Karpas-422 (cell line): Measurements from ENCODE around the gene ZNF341. TPM values are rescaled to one million over a fixed set of nuclear protein-coding genes. Genes with fewer than 3 reads are reported as not detected.

Experiments
- DNase-seq: peaks from one replicate; pipeline ENCODE4 v3.0.0-alpha.2; 2015
- H2AFZ ChIP-seq: fragments of 200-600 bp; sonication (generic); 2 replicates; pipeline ENCODE4 v1.6.1; 2014; ENCODE audit warnings: antibody characterized with exemption, low read length, mixed read lengths
- H3K27ac ChIP-seq: fragments of 200-600 bp; sonication (generic); 2 replicates; pipeline ENCODE4 v1.5.1; 2014; ENCODE audit warnings: mild to moderate bottlenecking, low read length, moderate library complexity
- H3K27me3 ChIP-seq: fragments of 200-600 bp; sonication (generic); 2 replicates; pipeline ENCODE4 v1.6.1; 2014; ENCODE audit warnings: low read length, mixed read lengths
- H3K36me3 ChIP-seq: fragments of 200-600 bp; sonication (generic); 2 replicates; pipeline ENCODE4 v1.6.1; 2014; ENCODE audit warnings: low read length, mixed read lengths; ENCODE audit not compliant: insufficient read depth
- H3K4me1 ChIP-seq: fragments of 200-600 bp; sonication (generic); 2 replicates; pipeline ENCODE4 v1.6.1; 2014; ENCODE audit warnings: mild to moderate bottlenecking, low read length, mixed read lengths
- H3K4me2 ChIP-seq: fragments of 200-600 bp; sonication (generic); 2 replicates; pipeline ENCODE4 v1.6.1; 2014; ENCODE audit warnings: low read length, low read depth, mild to moderate bottlenecking; ENCODE audit not compliant: poor library complexity, severe bottlenecking
- H3K4me3 ChIP-seq: fragments of 200-600 bp; sonication (generic); 2 replicates; pipeline ENCODE4 v1.5.1; 2014; ENCODE audit warnings: mild to moderate bottlenecking, antibody characterized with exemption, low read length, mixed read lengths
- H3K79me2 ChIP-seq: fragments of 200-600 bp; sonication (generic); 2 replicates; pipeline ENCODE4 v1.6.1; 2014; ENCODE audit warnings: mild to moderate bottlenecking, low read length, mixed read lengths
- H3K9ac ChIP-seq: fragments of 200-600 bp; sonication (generic); 2 replicates; pipeline ENCODE4 v1.6.0; 2014; ENCODE audit warnings: low read length
- H3K9me2 ChIP-seq: fragments of 200-600 bp; sonication (generic), shearing (Covaris generic); replicated peaks from 2 replicates; pipeline ENCODE4 v1.6.0; 2014; ENCODE audit warnings: mild to moderate bottlenecking, low read length, moderate library complexity; ENCODE audit not compliant: insufficient read depth
- H3K9me3 ChIP-seq: fragments of 300-700, 200-600 bp; sonication (generic); 2 replicates; pipeline ENCODE4 v1.6.1; 2014; ENCODE audit warnings: low read length, mixed read lengths
- H4K20me1 ChIP-seq: fragments of 200-600 bp; sonication (generic); 2 replicates; pipeline ENCODE4 v1.6.1; 2014; ENCODE audit warnings: mild to moderate bottlenecking, antibody characterized with exemption, low read length, low read depth; ENCODE audit not compliant: insufficient read depth
- total RNA-seq: library from RNA; depleted of rRNA; stranded (reverse); fragments of >200 nt; shearing (Covaris generic); gene quantifications from 2 replicates; pipeline ENCODE4 v1.2.3, GENCODE V29; 2014; ENCODE audit warnings: low replicate concordance

Gene ZNF341
- total RNA-seq, 1 experiment from 2014 or later, result 3.0 TPM

- Histone ChIP-seq H3K9ac (no peak overlapping the region), H3K36me3 (no peaks in the 10 kb centered on the region), H3K9me2 (no peaks in the 10 kb centered on the region), H3K9me3 (no peaks in the 10 kb centered on the region), H3K4me3 (no peak overlapping the region), H3K27me3 (no peaks in the 10 kb centered on the region), H3K4me1 (peaks cover 36% of the 10 kb centered on the region), H2AFZ (no peak overlapping the region), H3K27ac (no peak overlapping the region), H3K4me2 (no peak overlapping the region), H3K79me2 (peaks cover 97% of the 10 kb centered on the region), H4K20me1 (peaks cover 33% of the 10 kb centered on the region; the same call in 1 of the 2 replicates)
- DNase-seq, result no peak
These were observed 93.8 kb downstream of the ZNF341 start for GRCh38 chr20:33825340-33826269.

GRCh38 chr20:33826270-33826897 lies 94.6 kb downstream of the ZNF341 start:
- H3K9ac ChIP-seq, result no peak overlapping the region
- DNase-seq, result no peak
- H3K9me3 ChIP-seq, result no peaks in the 10 kb centered on the region
- no peak overlapping the region for H3K4me2 ChIP-seq
- H3K4me1 ChIP-seq, result peaks cover 36% of the 10 kb centered on the region
- no peaks in the 10 kb centered on the region for H3K36me3 ChIP-seq
- no peaks in the 10 kb centered on the region for H3K27me3 ChIP-seq
- peaks cover 33% of the 10 kb centered on the region; the same call in 1 of the 2 replicates for H4K20me1 ChIP-seq
- no peaks in the 10 kb centered on the region for H3K9me2 ChIP-seq
- H3K27ac ChIP-seq, result no peak overlapping the region
- H2AFZ ChIP-seq, result no peak overlapping the region
- no peak overlapping the region for H3K4me3 ChIP-seq
- H3K79me2 ChIP-seq, result peaks cover 97% of the 10 kb centered on the region

- Histone ChIP-seq H3K9me2 (no peaks in the 10 kb centered on the region), H2AFZ (no peak overlapping the region), H4K20me1 (peaks cover 33% of the 10 kb centered on the region; the same call in 1 of the 2 replicates), H3K27ac (no peak overlapping the region), H3K27me3 (no peaks in the 10 kb centered on the region), H3K36me3 (0 out of 2 replicates have a peak, but pooled peaks cover under 1% of the 10 kb centered on the region), H3K9me3 (no peaks in the 10 kb centered on the region), H3K4me3 (no peak overlapping the region), H3K79me2 (peaks cover 99% of the 10 kb centered on the region), H3K4me2 (peak overlapping the region; percentile 2), H3K4me1 (peaks cover 36% of the 10 kb centered on the region), H3K9ac (no peak overlapping the region)
- no peak for DNase-seq
These were observed 95.3 kb downstream of the ZNF341 start for GRCh38 chr20:33827109-33827508.

GRCh38 chr20:33827634-33828325 lies 96.0 kb downstream of the ZNF341 start:
- Histone ChIP-seq H3K9me3 (no peaks in the 10 kb centered on the region), H3K4me1 (peaks cover 36% of the 10 kb centered on the region), H3K79me2 (peaks cover 97% of the 10 kb centered on the region), H3K9me2 (no peaks in the 10 kb centered on the region), H3K4me2 (peak overlapping the region; percentile 2), H3K9ac (no peak overlapping the region), H3K36me3 (0 out of 2 replicates have a peak, but pooled peaks cover 3% of the 10 kb centered on the region), H3K27me3 (no peaks in the 10 kb centered on the region), H3K27ac (no peak overlapping the region), H4K20me1 (peaks cover 33% of the 10 kb centered on the region; the same call in 1 of the 2 replicates), H2AFZ (no peak overlapping the region), H3K4me3 (no peak overlapping the region)
- DNase-seq, result no peak

GRCh38 chr20:33828326-33828844 lies 96.6 kb downstream of the ZNF341 start:
- Histone ChIP-seq H3K9me2 (no peaks in the 10 kb centered on the region), H3K36me3 (peaks cover 3% of the 10 kb centered on the region; the same call in 1 of the 2 replicates), H2AFZ (no peak overlapping the region), H3K4me3 (no peak overlapping the region), H3K27ac (peak overlapping the region; percentile 41; the same call in 1 of the 2 replicates), H3K4me2 (no peak overlapping the region), H3K9ac (no peak overlapping the region), H4K20me1 (peaks cover 28% of the 10 kb centered on the region; the same call in 1 of the 2 replicates), H3K9me3 (no peaks in the 10 kb centered on the region), H3K4me1 (peaks cover 36% of the 10 kb centered on the region), H3K79me2 (peaks cover 98% of the 10 kb centered on the region), H3K27me3 (no peaks in the 10 kb centered on the region)
- DNase-seq, result no peak

GRCh38 chr20:33828967-33829560 lies 97.3 kb downstream of the ZNF341 start:
- no peak overlapping the region for H3K4me2 ChIP-seq
- H3K27me3 ChIP-seq, result no peaks in the 10 kb centered on the region
- H3K9ac ChIP-seq, result no peak overlapping the region
- no peaks in the 10 kb centered on the region for H3K9me3 ChIP-seq
- DNase-seq, result no peak
- H3K36me3 ChIP-seq, result peaks cover 6% of the 10 kb centered on the region; the same call in 1 of the 2 replicates
- H3K79me2 ChIP-seq, result peaks cover 98% of the 10 kb centered on the region
- peaks cover 25% of the 10 kb centered on the region; the same call in 1 of the 2 replicates for H4K20me1 ChIP-seq
- H3K9me2 ChIP-seq, result no peaks in the 10 kb centered on the region
- peaks cover 36% of the 10 kb centered on the region for H3K4me1 ChIP-seq
- H3K4me3 ChIP-seq, result no peak overlapping the region
- peak overlapping the region; percentile 41 for H3K27ac ChIP-seq
- H2AFZ ChIP-seq, result no peak overlapping the region

- DNase-seq, result no peak
- no peak overlapping the region for H3K9ac ChIP-seq
- H3K27me3 ChIP-seq, result no peaks in the 10 kb centered on the region
- peaks cover 36% of the 10 kb centered on the region for H3K4me1 ChIP-seq
- no peak overlapping the region for H3K4me3 ChIP-seq
- peaks cover 6% of the 10 kb centered on the region; the same call in 1 of the 2 replicates for H3K36me3 ChIP-seq
- no peak overlapping the region for H3K4me2 ChIP-seq
- no peaks in the 10 kb centered on the region for H3K9me3 ChIP-seq
- peak overlapping the region; percentile 41 for H3K27ac ChIP-seq
- no peak overlapping the region for H2AFZ ChIP-seq
- H3K79me2 ChIP-seq, result peaks cover 98% of the 10 kb centered on the region
- H3K9me2 ChIP-seq, result no peaks in the 10 kb centered on the region
- peaks cover 20% of the 10 kb centered on the region; the same call in 1 of the 2 replicates for H4K20me1 ChIP-seq
These were observed 97.8 kb downstream of the ZNF341 start for GRCh38 chr20:33829636-33830035.
